HepG2 (cell line): Measurements from ENCODE around the gene OAF. TPM values are rescaled to one million over a fixed set of nuclear protein-coding genes. Genes with fewer than 3 reads are reported as not detected.

Source experiments
- ATAC-seq: fragments of 200-7000 bp; cut with Tn5 transposase; 3 replicates; pipeline ENCODE4 v1.9.1; 2020; ENCODE audit warnings: mild to moderate bottlenecking, moderate library complexity
- BruUV-seq: library from RNA; stranded (reverse); fragments of 400-500 nt; replicated peaks from 2 replicates; lab custom pipeline; 2021; lab: Mats Ljungman, UMichigan
- CTCF ChIA-PET: fragments of 300-600 bp; formaldehyde crosslinking; extraction: SDS; loops from one replicate; lab custom pipeline; 2021; ENCODE audit warnings: low total read pairs, inconsistent platforms, low intra/inter-chr PET ratio; lab: Yijun Ruan, JAX
- POLR2A ChIA-PET: fragments of 350-600 bp; sonication (Branson Sonifier 250); formaldehyde crosslinking; loops from one replicate; lab custom pipeline; 2020; ENCODE audit warnings: antibody characterized with exemption, inconsistent platforms; lab: Yijun Ruan, JAX
- DNase-seq: peaks from one replicate; pipeline ENCODE4 v3.0.0-alpha.2; 2015; ENCODE audit warnings: low spot score
- FAIRE-seq: peaks from 3 replicates; lab custom pipeline; 2011; peaks lifted over from hg19 to GRCh38; lab: Jason Lieb, UNC
- H2AFZ ChIP-seq: one replicate; pipeline ENCODE4 v1.6.1; 2011; ENCODE audit warnings: low read length, inconsistent platforms
- H3K27ac ChIP-seq: fragments of 300-600 bp; 3 replicates; pipeline ENCODE4 v1.8.0; 2011; ENCODE audit warnings: mixed run types, mild to moderate bottlenecking, mixed read lengths, low read length, inconsistent platforms; ENCODE audit not compliant: insufficient read depth; ENCODE audit errors: extremely low read length
- H3K27me3 ChIP-seq, 2 experiments: fragments of 200-600 bp in 1 of 2; 2 replicates in 1 of 2; 3 replicates in 1 of 2; pipeline versions ENCODE4 v1.6.0 to v1.8.0; 2011; ENCODE audit warnings: low read length in 2 of 2, mild to moderate bottlenecking in 2 of 2, moderate library complexity in 2 of 2, inconsistent platforms in 1 of 2; ENCODE audit not compliant: insufficient read depth in 2 of 2, control insufficient read depth in 1 of 2
- H3K36me3 ChIP-seq, 2 experiments: fragments of 200-600 bp in 1 of 2; replicated peaks in 1 of 2; 2 replicates in 1 of 2; 3 replicates in 1 of 2; pipeline versions ENCODE4 v1.5.1 to v1.8.0; 2011; ENCODE audit warnings: low read length in 2 of 2, inconsistent platforms in 1 of 2; ENCODE audit not compliant: insufficient read depth in 2 of 2, control insufficient read depth in 1 of 2
- H3K4me1 ChIP-seq: 2 replicates; pipeline ENCODE4 v1.5.1; 2012; ENCODE audit warnings: low read length, inconsistent platforms; ENCODE audit not compliant: insufficient read depth
- H3K4me2 ChIP-seq: 2 replicates; pipeline ENCODE4 v1.6.0; 2011; ENCODE audit warnings: low read depth, low read length, inconsistent platforms
- H3K4me3 ChIP-seq, 3 experiments: fragments of 200-600 bp in 1 of 3; sonication (generic), shearing (Covaris generic) in 1 of 3; replicated peaks in 1 of 3; 2 replicates each; pipeline ENCODE4 v1.5.1; 2011 to 2016; ENCODE audit warnings: low read length in 3 of 3, inconsistent platforms in 2 of 3, low read depth in 2 of 3, mild to moderate bottlenecking in 2 of 3, control low read depth in 1 of 3, mixed read lengths in 1 of 3; ENCODE audit not compliant: insufficient read depth in 1 of 3
- H3K79me2 ChIP-seq: one replicate; pipeline ENCODE4 v1.6.1; 2011; ENCODE audit warnings: low read length, inconsistent platforms; ENCODE audit not compliant: insufficient read depth
- H3K9ac ChIP-seq: 2 replicates; pipeline ENCODE4 v1.6.0; 2011; ENCODE audit warnings: mild to moderate bottlenecking, low read depth, low read length, inconsistent platforms; ENCODE audit not compliant: insufficient read depth
- H3K9me3 ChIP-seq: 2 replicates; pipeline ENCODE4 v1.5.1; 2012; ENCODE audit warnings: mild to moderate bottlenecking, low read length
- H4K20me1 ChIP-seq: 2 replicates; pipeline ENCODE4 v1.6.0; 2011; ENCODE audit warnings: inconsistent platforms, mild to moderate bottlenecking, low read length, moderate library complexity; ENCODE audit not compliant: insufficient read depth
- NCOA1 ChIP-seq: sonication (generic); formaldehyde crosslinking; IDR thresholded peaks from 2 replicates; pipeline ENCODE4 v1.9.0; 2021; ENCODE audit warnings: missing genetic modification reagents
- ZFP36 ChIP-seq: fragments of 150-350 bp; IDR thresholded peaks from 2 replicates; pipeline ENCODE4 v1.6.1; 2018; ENCODE audit warnings: borderline replicate concordance, low read length, low read depth; ENCODE audit not compliant: partially characterized antibody
- ZNF263 ChIP-seq: sonication (generic); formaldehyde crosslinking; IDR thresholded peaks from 2 replicates; pipeline ENCODE4 v1.4.0; 2020; ENCODE audit warnings: missing genetic modification reagents
- ZNF350 ChIP-seq: sonication (generic); formaldehyde crosslinking; IDR thresholded peaks from 2 replicates; pipeline ENCODE4 v1.4.0; 2020; ENCODE audit warnings: mild to moderate bottlenecking, low read depth, missing genetic modification reagents, borderline replicate concordance
- WGBS: methylation state at CpG from one replicate; pipeline ENCODE4 v1.1.6; 2017; ENCODE audit warnings: low lambda C conversion rate; 5-methylcytosine and 5-hydroxymethylcytosine counted together
- in situ Hi-C: cut with HindIII; loops from 2 replicates; pipeline ENCODE4 v1.10.0; 2017; ENCODE audit warnings: low pct_unique_long_range_greater_than_20kb; ENCODE audit not compliant: extremely low pct_ligation_motif_present
- intact Hi-C: fragments of 100-400 bp; cut with micrococcal nuclease; formaldehyde crosslinking; loops from one replicate; pipeline ENCODE4 v1.10.0; 2022; ENCODE audit not compliant: unreplicated experiment
- polyA plus RNA-seq, 8 experiments: library from polyadenylated mRNA; depleted of rRNA in 3 of 8; stranded (reverse) in 7 of 8; unstranded in 1 of 8; fragments of >200 nt; fragmentation: Illumina TruSeq in 4 of 8; extraction: Trizol in 4 of 8; gene quantifications; 2 replicates each; pipeline versions ENCODE4 v1.2.1 to v1.2.3, GENCODE V29; 2011 to 2016; ENCODE audit warnings: low read depth in 4 of 8, missing spikeins in 1 of 8, mixed read lengths in 1 of 8; ENCODE audit not compliant: insufficient read depth in 1 of 8
- total RNA-seq, 5 experiments: library from RNA; depleted of rRNA; stranded (reverse); fragments of >200 nt; fragmentation: Illumina TruSeq; extraction: Trizol; gene quantifications; 2 replicates each; pipeline ENCODE4 v1.2.3, GENCODE V29; 2016; ENCODE audit warnings: low read depth in 1 of 5
- TF ChIP-seq, protein P1 (sequence below): sonication (generic); formaldehyde crosslinking; IDR thresholded peaks from 2 replicates; pipeline ENCODE4 v1.4.0; 2020; ENCODE audit warnings: missing genetic modification reagents, borderline replicate concordance

Gene OAF
- total and polyA plus RNA-seq, 2 of the 13 experiments (the other 11 are each of a cell fraction or from before 2014, with no cell fraction given): 63.7 to 94.6 TPM

- POLR2A ChIA-PET: interaction anchor here (1.6 to 2.0 kb wide), 2 partner anchors 10 to 17 kb away, joined by 4 to 6 read pairs; no protein-coding TSS in a partner anchor
- H3K79me2 ChIP-seq: no peaks in the 10 kb centered on the region
- CTCF ChIA-PET: no interaction called here
- BruUV-seq: no TSS peak
- no peaks in the 10 kb centered on the region for H4K20me1 ChIP-seq
- no peaks in the 10 kb centered on the region for H3K27me3 ChIP-seq
- no peak overlapping the region for H3K27ac ChIP-seq
- in situ Hi-C loops: no loop called here
- FAIRE-seq (no peak), ATAC-seq (no peak), DNase-seq (no peak)
- H3K36me3 ChIP-seq: no peaks in the 10 kb centered on the region
- H3K4me2 ChIP-seq: no peak overlapping the region
- peaks cover 100% of the 10 kb centered on the region for H3K4me1 ChIP-seq
- TF ChIP-seq ZFP36 (no peak), ZNF350 (CRISPR knock-in tag) (no peak), ZNF263 (peak; percentile 60; the same call in 1 of the 2 replicates), NCOA1 (CRISPR knock-in tag) (0 out of 2 replicates have a peak, but pooled peaks have one; percentile 25)
- TF ChIP-seq, protein P1, sequence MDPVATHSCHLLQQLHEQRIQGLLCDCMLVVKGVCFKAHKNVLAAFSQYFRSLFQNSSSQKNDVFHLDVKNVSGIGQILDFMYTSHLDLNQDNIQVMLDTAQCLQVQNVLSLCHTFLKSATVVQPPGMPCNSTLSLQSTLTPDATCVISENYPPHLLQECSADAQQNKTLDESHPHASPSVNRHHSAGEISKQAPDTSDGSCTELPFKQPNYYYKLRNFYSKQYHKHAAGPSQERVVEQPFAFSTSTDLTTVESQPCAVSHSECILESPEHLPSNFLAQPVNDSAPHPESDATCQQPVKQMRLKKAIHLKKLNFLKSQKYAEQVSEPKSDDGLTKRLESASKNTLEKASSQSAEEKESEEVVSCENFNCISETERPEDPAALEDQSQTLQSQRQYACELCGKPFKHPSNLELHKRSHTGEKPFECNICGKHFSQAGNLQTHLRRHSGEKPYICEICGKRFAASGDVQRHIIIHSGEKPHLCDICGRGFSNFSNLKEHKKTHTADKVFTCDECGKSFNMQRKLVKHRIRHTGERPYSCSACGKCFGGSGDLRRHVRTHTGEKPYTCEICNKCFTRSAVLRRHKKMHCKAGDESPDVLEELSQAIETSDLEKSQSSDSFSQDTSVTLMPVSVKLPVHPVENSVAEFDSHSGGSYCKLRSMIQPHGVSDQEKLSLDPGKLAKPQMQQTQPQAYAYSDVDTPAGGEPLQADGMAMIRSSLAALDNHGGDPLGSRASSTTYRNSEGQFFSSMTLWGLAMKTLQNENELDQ (CRISPR knock-in tag): no peak
- H2AFZ ChIP-seq: no peak overlapping the region
- intact Hi-C loops: no loop called here
- H3K4me3 ChIP-seq: no peak overlapping the region
- H3K9ac ChIP-seq: no peak overlapping the region
- 71% methylated on average over 4 of the region's 4 CpGs for WGBS
- no peaks in the 10 kb centered on the region for H3K9me3 ChIP-seq
Observed at GRCh38 chr11:120191058-120191457, 19.8 kb upstream of the OAF start.
